Measurements from ENCODE around the gene CRP.
"Not testable (repeated sequence)": the region's sequence is repeated elsewhere in the genome, so short reads cannot be mapped to it uniquely, and the experiment has no call there.

The CRP gene

DNA sequence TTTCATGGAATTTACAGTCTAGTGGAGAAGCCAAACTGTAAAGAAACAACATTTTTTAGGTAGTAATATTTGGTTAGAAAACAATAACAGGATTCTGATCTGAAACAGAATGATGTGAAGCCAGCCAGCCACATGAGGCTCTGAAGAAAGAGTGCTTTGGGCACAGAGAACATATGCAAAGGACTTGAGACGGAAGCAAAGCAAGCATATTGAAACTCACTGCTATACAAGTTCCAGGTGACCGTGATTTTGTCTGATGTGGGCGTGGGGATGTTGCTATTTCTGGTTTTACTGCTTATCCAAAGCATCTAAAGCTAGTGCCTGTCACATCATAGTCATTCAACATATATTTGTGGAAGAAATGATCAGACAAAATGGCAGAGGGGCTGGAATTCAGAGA is 14.7 kb downstream of the CRP start:
- no peak for DNase-seq (ENCODE audit: low read depth in 2 of 2)

DNA sequence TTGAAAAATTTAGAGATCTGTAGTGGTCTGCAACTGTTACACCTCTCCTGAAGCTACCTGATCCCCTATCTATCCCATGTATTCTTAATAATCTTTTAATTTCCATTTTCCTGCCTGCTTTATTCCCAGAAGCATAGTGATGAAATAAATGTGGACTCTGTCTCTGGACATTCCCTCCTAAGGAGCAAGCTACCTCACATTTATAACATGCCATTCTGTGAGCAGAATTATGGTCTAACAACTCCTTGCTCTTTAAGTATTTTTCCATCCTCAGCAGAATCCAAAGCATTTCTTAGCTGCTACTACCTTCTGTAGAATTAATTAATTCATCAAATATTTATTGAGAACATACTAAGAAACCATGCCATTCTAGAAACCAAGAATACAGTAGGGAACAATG is 15.1 kb downstream of the CRP start:
- no peak for DNase-seq (ENCODE audit: low read depth in 2 of 2)

- no peak for DNase-seq (ENCODE audit: low read depth in 2 of 2)
These were observed 26.9 kb downstream of the CRP start for GRCh38 chr1:159687511-159687910.

GRCh38 chr1:159686599-159687299 is 27.6 kb downstream of the CRP start:
- no peak for DNase-seq (ENCODE audit: low read depth in 2 of 2)

GRCh38 chr1:159678939-159679338 is 35.5 kb downstream of the CRP start:
- no peak for DNase-seq (ENCODE audit: low read depth in 2 of 2)

GRCh38 chr1:159675046-159675445 is 39.3 kb downstream of the CRP start:
- DNase-seq (ENCODE audit: low read depth in 2 of 2) = no peak

- not testable (repeated sequence) for DNase-seq (ENCODE audit: low read depth in 2 of 2)
These were observed 42.0 kb downstream of the CRP start for GRCh38 chr1:159672390-159672789.

DNA sequence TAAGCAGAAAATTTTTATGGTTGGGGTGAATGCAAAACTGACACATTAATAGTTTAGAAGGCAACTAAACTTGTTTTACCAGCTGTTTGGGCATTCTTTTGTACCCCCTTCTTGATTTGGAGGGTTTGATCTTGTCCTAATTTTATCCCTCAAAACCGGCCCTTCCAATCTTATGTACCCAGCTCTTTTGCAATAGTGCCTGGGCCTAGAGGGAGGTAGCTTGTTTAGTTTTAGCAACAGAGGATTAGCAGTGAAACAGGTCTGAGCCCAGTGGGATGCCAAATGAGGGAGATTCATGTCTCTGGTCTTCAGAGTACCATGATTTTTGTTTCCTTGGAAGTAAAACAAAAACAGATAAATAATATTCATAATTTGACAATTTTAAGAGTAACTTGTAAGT is 45.1 kb downstream of the CRP start:
- no peak for DNase-seq (ENCODE audit: low read depth in 2 of 2)

- DNase-seq (ENCODE audit: low read depth in 2 of 2) = no peak
These were observed 45.6 kb downstream of the CRP start for GRCh38 chr1:159668739-159669138.

DNA sequence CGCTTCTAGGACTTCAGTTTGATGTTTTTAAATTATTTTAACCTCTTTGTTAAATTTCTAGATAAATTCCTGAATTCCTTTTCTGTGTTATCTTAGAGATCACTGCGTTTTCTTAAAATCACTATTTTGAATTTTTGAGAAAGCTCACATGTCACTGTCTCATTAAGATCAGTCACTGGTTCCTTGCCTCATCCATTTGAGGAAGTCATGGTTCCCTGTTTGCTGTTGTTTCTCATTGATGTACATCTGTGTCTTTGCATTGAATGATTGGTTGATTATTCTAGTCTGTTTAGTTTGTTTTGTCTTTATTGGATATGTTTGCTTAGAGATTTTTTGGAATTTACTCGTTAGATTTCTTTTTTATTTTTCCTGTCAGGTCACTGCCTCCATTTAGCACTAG is 50.1 kb downstream of the CRP start:
- DNase-seq (ENCODE audit: low read depth in 2 of 2) = no peak

DNA sequence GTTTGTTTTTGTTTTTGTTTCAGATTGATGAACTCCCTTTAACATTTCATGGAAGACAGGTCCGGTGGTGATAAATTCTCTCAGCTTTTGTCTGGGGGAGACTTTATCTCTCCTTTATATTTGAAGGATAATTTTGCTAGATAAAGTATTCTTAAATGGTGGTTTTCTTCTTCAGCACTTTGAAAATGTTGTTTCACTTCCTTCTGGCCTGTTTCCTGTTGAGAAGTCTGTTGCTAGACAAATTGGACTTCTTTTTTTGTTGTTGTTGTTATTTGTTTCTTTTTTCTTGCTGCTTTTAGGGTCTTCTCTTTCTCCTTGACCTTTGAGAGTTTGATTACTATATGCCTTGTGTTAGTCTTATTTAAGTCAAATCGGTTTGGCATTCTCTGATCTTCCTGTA is 50.8 kb downstream of the CRP start:
- DNase-seq (ENCODE audit: low read depth in 2 of 2) = no peak
